ENCODE measurements around the gene GPC3. TPM values are rescaled to one million over a fixed set of nuclear protein-coding genes. Genes with fewer than 3 reads are reported as not detected.

Gene GPC3
- total RNA-seq, 1 donor from 2014 or later, result 15.5 TPM

GRCh38 chrX:133697656-133698055, 287.7 kb downstream of the GPC3 start:
- TF ChIP-seq POLR2AphosphoS5 (IDR thresholded peaks at IDR 0.05; ENCODE audit: insufficient read depth in 1 of 2, low read depth in 1 of 2), result no peak
- TF ChIP-seq CTCF (IDR thresholded peaks at IDR 0.05), result no peak
- no peak for TF ChIP-seq POLR2A (IDR thresholded peaks at IDR 0.05)
- Histone ChIP-seq H3K4me1 (no peaks in the 10 kb centered on the region), H3K36me3 (no peaks in the 10 kb centered on the region), H3K27ac (no peak overlapping the region), H3K4me3 (no peak overlapping the region), H3K27me3 (no peaks in the 10 kb centered on the region), H3K9me3 (no peaks in the 10 kb centered on the region)
- no peak for DNase-seq (ENCODE audit: extremely low spot score in 2 of 2)
- intact Hi-C loops (cut with DNase I), result no loop called here

- intact Hi-C loops (cut with DNase I), result no loop called here
- TF ChIP-seq POLR2AphosphoS5 (IDR thresholded peaks at IDR 0.05; ENCODE audit: insufficient read depth in 1 of 2, low read depth in 1 of 2), result no peak
- no peak for TF ChIP-seq CTCF (IDR thresholded peaks at IDR 0.05)
- TF ChIP-seq POLR2A (IDR thresholded peaks at IDR 0.05), result no peak
Measured at GRCh38 chrX:133689997-133690599, 295.3 kb downstream of the GPC3 start.

GRCh38 chrX:133685822-133686221, 299.6 kb downstream of the GPC3 start:
- TF ChIP-seq POLR2AphosphoS5 (IDR thresholded peaks at IDR 0.05; ENCODE audit: insufficient read depth in 1 of 2, low read depth in 1 of 2) (no peak), CTCF (IDR thresholded peaks at IDR 0.05) (no peak), POLR2A (IDR thresholded peaks at IDR 0.05) (no peak)
- Histone ChIP-seq H3K27me3 (no peaks in the 10 kb centered on the region), H3K36me3 (no peaks in the 10 kb centered on the region), H3K9me3 (no peaks in the 10 kb centered on the region), H3K27ac (no peak overlapping the region), H3K4me3 (no peak overlapping the region), H3K4me1 (no peaks in the 10 kb centered on the region)
- no peak for DNase-seq (ENCODE audit: extremely low spot score in 2 of 2)
- intact Hi-C loops (cut with DNase I), result no loop called here

More at GRCh38 chrX:133689997-133690599, 295.3 kb downstream of the GPC3 start:
- Histone ChIP-seq H3K4me1 (no peaks in the 10 kb centered on the region), H3K36me3 (no peaks in the 10 kb centered on the region), H3K27ac (no peak overlapping the region), H3K27me3 (no peaks in the 10 kb centered on the region), H3K9me3 (no peaks in the 10 kb centered on the region), H3K4me3 (no peak overlapping the region)
- DNase-seq (ENCODE audit: extremely low spot score in 2 of 2), result no peak

GRCh38 chrX:133681897-133682296, 303.5 kb downstream of the GPC3 start:
- TF ChIP-seq CTCF (IDR thresholded peaks at IDR 0.05), result no peak
- no peaks in the 10 kb centered on the region for H3K4me1 ChIP-seq
- intact Hi-C loops (cut with DNase I), result no loop called here
- no peaks in the 10 kb centered on the region for H3K9me3 ChIP-seq
- H3K4me3 ChIP-seq, result no peak overlapping the region
- no peak for DNase-seq (ENCODE audit: extremely low spot score in 2 of 2)
- no peak overlapping the region for H3K27ac ChIP-seq
- no peaks in the 10 kb centered on the region for H3K27me3 ChIP-seq
- no peaks in the 10 kb centered on the region for H3K36me3 ChIP-seq

- H3K4me1 ChIP-seq, result no peaks in the 10 kb centered on the region
- no peak for DNase-seq (ENCODE audit: extremely low spot score in 2 of 2)
- intact Hi-C loops (cut with DNase I), result no loop called here
- H3K27me3 ChIP-seq, result no peaks in the 10 kb centered on the region
- no peaks in the 10 kb centered on the region for H3K9me3 ChIP-seq
- H3K36me3 ChIP-seq, result no peaks in the 10 kb centered on the region
- H3K27ac ChIP-seq, result no peak overlapping the region
- no peak for TF ChIP-seq POLR2AphosphoS5 (IDR thresholded peaks at IDR 0.05; ENCODE audit: insufficient read depth in 1 of 2, low read depth in 1 of 2)
- TF ChIP-seq POLR2A (IDR thresholded peaks at IDR 0.05), result no peak
- no peak for TF ChIP-seq CTCF (IDR thresholded peaks at IDR 0.05)
- H3K4me3 ChIP-seq, result no peak overlapping the region
Measured at GRCh38 chrX:133681421-133681820, 304.0 kb downstream of the GPC3 start.
